HCT116 (cell line): ENCODE results near the gene RAD17. TPM values are rescaled to one million over a fixed set of nuclear protein-coding genes. Genes with fewer than 3 reads are reported as not detected.

ENCODE experiments used
- ATAC-seq: fragments of 200-7000 bp; cut with Tn5 transposase; 2 replicates; pipeline ENCODE4 v1.9.1; 2020; ENCODE audit warnings: mild to moderate bottlenecking, moderate library complexity
- BruUV-seq: library from RNA; stranded (reverse); fragments of 400-500 nt; replicated peaks from 2 replicates; lab custom pipeline; 2021; lab: Mats Ljungman, UMichigan
- CTCF ChIA-PET: fragments of 300-600 bp; sonication (Branson Sonifier 250); formaldehyde crosslinking; loops from one replicate; lab custom pipeline; 2021; ENCODE audit warnings: antibody characterized with exemption; lab: Charles Lee
- POLR2A ChIA-PET: fragments of 300-600, 350-600 bp; sonication (Branson Sonifier 250); formaldehyde crosslinking; loops from one replicate; lab custom pipeline; 2021; ENCODE audit warnings: antibody characterized with exemption; lab: Charles Lee
- RAD21 ChIA-PET, 2 experiments: fragments of 300-600 bp; sonication (Branson Sonifier 250); formaldehyde crosslinking; loops; one replicate each; lab custom pipeline; 2023; ENCODE audit warnings: low total read pairs in 2 of 2; ENCODE audit not compliant: uncharacterized antibody in 2 of 2, unreplicated experiment in 2 of 2, low non-redundant PET in 1 of 2; lab: Charles Lee
- DNase-seq: peaks from one replicate; pipeline ENCODE4 v3.0.0-alpha.2; 2010; ENCODE audit warnings: low read depth, low spot score
- H2AFZ ChIP-seq: fragments of 200-600 bp; shearing (Covaris generic), sonication (generic); 2 replicates; pipeline ENCODE4 v1.6.1; 2017; ENCODE audit warnings: low read depth, mixed run types, mixed read lengths, antibody characterized with exemption, low read length; ENCODE audit not compliant: poor library complexity, severe bottlenecking
- H3K27ac ChIP-seq: 2 replicates; pipeline ENCODE4 v1.5.1; 2012; ENCODE audit warnings: low read depth, low read length
- H3K27me3 ChIP-seq: fragments of 200-600 bp; sonication (generic); 2 replicates; pipeline ENCODE4 v1.6.1; 2016; ENCODE audit warnings: mixed run types, low read length, mixed read lengths; ENCODE audit not compliant: insufficient read depth
- H3K36me3 ChIP-seq, 2 experiments: fragments of 200-500 bp in 1 of 2; fragments of 200-600 bp in 1 of 2; sonication (Bioruptor generic) in 1 of 2; sonication (generic) in 1 of 2; 2 replicates each; pipeline versions ENCODE4 v1.5.1 to v1.6.1; 2014 to 2016; ENCODE audit warnings: low read length in 2 of 2, inconsistent platforms in 1 of 2, mixed read lengths in 1 of 2, mixed run types in 1 of 2; ENCODE audit not compliant: insufficient read depth in 2 of 2, control insufficient read depth in 1 of 2
- H3K4me1 ChIP-seq, 2 experiments: fragments of 200-600 bp in 1 of 2; sonication (generic) in 1 of 2; 2 replicates each; pipeline versions ENCODE4 v1.5.1 to v1.6.1; 2012 to 2017; ENCODE audit warnings: low read length in 2 of 2, inconsistent platforms in 1 of 2, mild to moderate bottlenecking in 1 of 2, mixed read lengths in 1 of 2, mixed run types in 1 of 2, moderate library complexity in 1 of 2; ENCODE audit not compliant: insufficient read depth in 2 of 2, control insufficient read depth in 1 of 2
- H3K4me2 ChIP-seq: fragments of 200-600 bp; sonication (generic); 2 replicates; pipeline ENCODE4 v1.6.1; 2017; ENCODE audit warnings: mixed run types, low read length, mixed read lengths
- H3K4me3 ChIP-seq, 2 experiments: fragments of 200-600 bp in 1 of 2; sonication (generic) in 1 of 2; replicated peaks in 1 of 2; 2 replicates each; pipeline ENCODE4 v1.5.1; 2011 to 2016; ENCODE audit warnings: low read length in 2 of 2, control low read depth in 1 of 2, low read depth in 1 of 2, mild to moderate bottlenecking in 1 of 2, mixed read lengths in 1 of 2, mixed run types in 1 of 2
- H3K79me2 ChIP-seq: fragments of 200-600 bp; sonication (generic); 2 replicates; pipeline ENCODE4 v1.6.1; 2017; ENCODE audit warnings: mild to moderate bottlenecking, mixed run types, low read length, moderate library complexity, mixed read lengths; ENCODE audit not compliant: insufficient read depth
- H3K9ac ChIP-seq: fragments of 200-600 bp; sonication (generic); 2 replicates; pipeline ENCODE4 v1.6.1; 2016; ENCODE audit warnings: low read length, mixed read lengths
- H3K9me2 ChIP-seq: fragments of 200-600 bp; sonication (generic), shearing (Covaris generic); 2 replicates; pipeline ENCODE4 v1.6.1; 2017; ENCODE audit warnings: mixed run types, mild to moderate bottlenecking, moderate library complexity; ENCODE audit not compliant: insufficient read depth
- H3K9me3 ChIP-seq, 2 experiments: fragments of 200-500 bp in 1 of 2; fragments of 200-600 bp in 1 of 2; sonication (Bioruptor generic) in 1 of 2; sonication (generic) in 1 of 2; 2 replicates each; pipeline ENCODE4 v1.6.1; 2014 to 2017; ENCODE audit warnings: low read length in 2 of 2, mixed read lengths in 2 of 2, inconsistent platforms in 1 of 2, low read depth in 1 of 2, mild to moderate bottlenecking in 1 of 2, mixed run types in 1 of 2, moderate library complexity in 1 of 2; ENCODE audit not compliant: control insufficient read depth in 1 of 2, insufficient read depth in 1 of 2
- H4K20me1 ChIP-seq: fragments of 200-600 bp; sonication (generic), shearing (Covaris generic); 2 replicates; pipeline ENCODE4 v1.6.1; 2017; ENCODE audit warnings: mixed run types, mild to moderate bottlenecking, moderate library complexity; ENCODE audit not compliant: insufficient read depth
- EZH2 ChIP-seq: fragments of 200-600 bp; sonication (generic); IDR thresholded peaks from 2 replicates; pipeline ENCODE4 v1.6.1; 2017; ENCODE audit warnings: antibody characterized with exemption, mixed run types
- RAD21 ChIP-seq: IDR thresholded peaks from 2 replicates; pipeline ENCODE4 v1.6.1; 2012; ENCODE audit warnings: low read depth, mild to moderate bottlenecking
- intact Hi-C: fragments of 100-400 bp; cut with micrococcal nuclease; formaldehyde crosslinking; loops from 2 replicates; pipeline ENCODE4 v1.10.0; 2022
- total RNA-seq: library from RNA; stranded (reverse); gene quantifications from one replicate; pipeline ENCODE4 v1.2.1, GENCODE V29; 2021; ENCODE audit not compliant: unreplicated experiment
- TF ChIP-seq, protein P1 (sequence below): IDR thresholded peaks from 2 replicates; pipeline ENCODE4 v1.6.1; 2012
- TF ChIP-seq, protein P2 (sequence below), 3 experiments: fragments of 200-600 bp in 1 of 3; sonication (generic) in 1 of 3; IDR thresholded peaks in 2 of 3; conservative IDR thresholded peaks in 1 of 3; 2 replicates each; pipeline ENCODE4 v1.5.1; 2012 to 2017; ENCODE audit warnings: low read depth in 2 of 3, low read length in 2 of 3, antibody characterized with exemption in 1 of 3, borderline replicate concordance in 1 of 3, control low read depth in 1 of 3, mild to moderate bottlenecking in 1 of 3, mixed read lengths in 1 of 3, mixed run types in 1 of 3, moderate library complexity in 1 of 3; ENCODE audit not compliant: insufficient read depth in 1 of 3

Gene RAD17
- total RNA-seq, 1 experiment from 2014 or later, result 29.0 TPM

DNA sequence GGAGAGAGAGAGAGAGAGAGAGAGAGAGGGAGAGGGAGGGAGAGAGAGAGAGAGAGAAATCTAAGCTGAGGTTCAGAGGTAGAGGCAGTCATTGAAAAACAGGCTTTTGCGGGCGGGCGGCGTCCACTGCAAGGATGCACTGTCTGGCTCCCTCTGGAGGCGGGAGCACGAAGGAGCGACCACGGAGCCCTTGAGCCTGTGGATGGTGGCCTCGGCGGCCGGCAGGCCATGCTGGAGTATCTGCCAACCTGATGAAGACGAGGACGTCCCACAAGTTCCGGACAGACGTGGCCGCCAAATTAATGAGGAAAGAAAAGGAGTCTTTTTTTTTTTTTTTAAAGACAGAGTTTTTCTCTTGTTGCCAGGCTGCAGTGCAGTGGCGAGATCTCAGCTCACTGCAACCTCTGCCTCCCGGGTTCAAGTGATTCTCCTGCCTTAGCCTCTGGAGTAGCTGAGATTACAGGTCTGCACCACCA lies 34.8 kb upstream of the RAD17 start:
- CTCF ChIA-PET, result interaction anchor here (0.9 to 3.9 kb wide), 9 partner anchors 13 to 311 kb away, joined by 3 to 22 read pairs (median 4); partner anchors contain the start of genes CENPH and SLC30A5
- peaks cover 9 to 45% of the 10 kb centered on the region in 2 experiments; a peak in 3 of 4 replicates for H3K4me1 ChIP-seq
- H3K4me2 ChIP-seq, result peak overlapping the region; percentile 28

More for the DNA sequence above, 34.8 kb upstream of the RAD17 start:
- H3K9me2 ChIP-seq, result no peaks in the 10 kb centered on the region
- TF ChIP-seq, protein P1, sequence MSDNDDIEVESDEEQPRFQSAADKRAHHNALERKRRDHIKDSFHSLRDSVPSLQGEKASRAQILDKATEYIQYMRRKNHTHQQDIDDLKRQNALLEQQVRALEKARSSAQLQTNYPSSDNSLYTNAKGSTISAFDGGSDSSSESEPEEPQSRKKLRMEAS, result peak; percentile 57
- TF ChIP-seq, protein P2, sequence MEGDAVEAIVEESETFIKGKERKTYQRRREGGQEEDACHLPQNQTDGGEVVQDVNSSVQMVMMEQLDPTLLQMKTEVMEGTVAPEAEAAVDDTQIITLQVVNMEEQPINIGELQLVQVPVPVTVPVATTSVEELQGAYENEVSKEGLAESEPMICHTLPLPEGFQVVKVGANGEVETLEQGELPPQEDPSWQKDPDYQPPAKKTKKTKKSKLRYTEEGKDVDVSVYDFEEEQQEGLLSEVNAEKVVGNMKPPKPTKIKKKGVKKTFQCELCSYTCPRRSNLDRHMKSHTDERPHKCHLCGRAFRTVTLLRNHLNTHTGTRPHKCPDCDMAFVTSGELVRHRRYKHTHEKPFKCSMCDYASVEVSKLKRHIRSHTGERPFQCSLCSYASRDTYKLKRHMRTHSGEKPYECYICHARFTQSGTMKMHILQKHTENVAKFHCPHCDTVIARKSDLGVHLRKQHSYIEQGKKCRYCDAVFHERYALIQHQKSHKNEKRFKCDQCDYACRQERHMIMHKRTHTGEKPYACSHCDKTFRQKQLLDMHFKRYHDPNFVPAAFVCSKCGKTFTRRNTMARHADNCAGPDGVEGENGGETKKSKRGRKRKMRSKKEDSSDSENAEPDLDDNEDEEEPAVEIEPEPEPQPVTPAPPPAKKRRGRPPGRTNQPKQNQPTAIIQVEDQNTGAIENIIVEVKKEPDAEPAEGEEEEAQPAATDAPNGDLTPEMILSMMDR (IDR thresholded peaks at IDR 0.05 in 2 of 3, conservative IDR thresholded peaks at IDR 0.05 in 1 of 3; ENCODE audit: borderline replicate concordance in 1 of 3, insufficient read depth in 1 of 3, low read depth in 2 of 3, low read length in 2 of 3), result peak; percentile 51 to 76 (median 73); a peak in 5 of 6 replicates
- no peak for TF ChIP-seq EZH2
- TF ChIP-seq RAD21, result peak; percentile 80
- ChIA-PET RAD21 (interaction anchor here in 1 of 2 experiments (0.6 kb wide), 1 partner anchor 173 kb away, joined by 3 read pairs; no protein-coding TSS in a partner anchor), POLR2A (no interaction called here)
- H4K20me1 ChIP-seq, result no peaks in the 10 kb centered on the region
- no peaks in the 10 kb centered on the region for H3K27me3 ChIP-seq
- H3K4me3 ChIP-seq, result no peak overlapping the region
- no peaks in the 10 kb centered on the region for H3K36me3 ChIP-seq
- peaks cover 7% of the 10 kb centered on the region for H3K79me2 ChIP-seq
- BruUV-seq, result no TSS peak
- H2AFZ ChIP-seq, result no peak overlapping the region
- no peak overlapping the region for H3K9ac ChIP-seq
- ATAC-seq (peak; percentile 85), DNase-seq (peak; percentile 57)
- H3K27ac ChIP-seq, result no peak overlapping the region
- intact Hi-C loops, result loop anchor here (1.0 to 10.0 kb wide), 3 partner anchors 60 to 290 kb away; no protein-coding TSS in a partner anchor
- no peaks in the 10 kb centered on the region for H3K9me3 ChIP-seq
